NCI-H1694 treated with DMSO at 0.1 percent for 48 hours (cell line): Measurements from ENCODE around the gene NSUN5.
"Not testable (repeated sequence)": the region's sequence is repeated elsewhere in the genome, so short reads cannot be mapped to it uniquely, and the experiment has no call there.

Experiments used
- DNase-seq: peaks from one replicate; lab custom pipeline; 2025; lab: John Stamatoyannopoulos, UW

Gene NSUN5

GRCh38 chr7:73308665-73309214, at the start of gene NSUN5:
Gene NSUN5 (minus strand): TSS chr7:73308826. CDS start chr7:73308790, 36 bp downstream.
- peak; percentile 78 for DNase-seq

GRCh38 chr7:73356159-73356558, 47.5 kb upstream of the NSUN5 start:
- DNase-seq: no peak

- DNase-seq: no peak
Observed at GRCh38 chr7:73354821-73355220, 46.2 kb upstream of the NSUN5 start.

GRCh38 chr7:73354196-73354595, 45.6 kb upstream of the NSUN5 start:
- DNase-seq: no peak

GRCh38 chr7:73353243-73353642, 44.6 kb upstream of the NSUN5 start:
- DNase-seq: no peak

- no peak for DNase-seq
Observed at GRCh38 chr7:73352784-73353183, 44.2 kb upstream of the NSUN5 start.

- no peak for DNase-seq
Observed at GRCh38 chr7:73351447-73352167, 43.0 kb upstream of the NSUN5 start.

- no peak for DNase-seq
Observed at GRCh38 chr7:73350306-73351068, 41.9 kb upstream of the NSUN5 start.

- DNase-seq: no peak
Observed at GRCh38 chr7:73349763-73350162, 41.1 kb upstream of the NSUN5 start.

GRCh38 chr7:73345951-73346350, 37.3 kb upstream of the NSUN5 start:
- DNase-seq: no peak

- DNase-seq: no peak
Observed at GRCh38 chr7:73345538-73345937, 36.9 kb upstream of the NSUN5 start.

- DNase-seq: no peak
Observed at GRCh38 chr7:73343671-73344380, 35.2 kb upstream of the NSUN5 start.

GRCh38 chr7:73342645-73343044, 34.0 kb upstream of the NSUN5 start:
- DNase-seq: peak; percentile 39

GRCh38 chr7:73341877-73342276, 33.3 kb upstream of the NSUN5 start:
- no peak for DNase-seq

GRCh38 chr7:73340514-73340913, 31.9 kb upstream of the NSUN5 start:
- no peak for DNase-seq

GRCh38 chr7:73338321-73338720, 29.7 kb upstream of the NSUN5 start:
- DNase-seq: no peak

- no peak for DNase-seq
Observed at GRCh38 chr7:73332447-73332846, 23.8 kb upstream of the NSUN5 start.

- DNase-seq: no peak
Observed at GRCh38 chr7:73330772-73331171, 22.1 kb upstream of the NSUN5 start.

GRCh38 chr7:73329861-73330581, 21.4 kb upstream of the NSUN5 start:
- DNase-seq: no peak

GRCh38 chr7:73328696-73329095, 20.1 kb upstream of the NSUN5 start:
- no peak for DNase-seq

- DNase-seq: not testable (repeated sequence)
Observed at GRCh38 chr7:73327922-73328321, 19.3 kb upstream of the NSUN5 start, which contains the start of the genes FKBP6 and TRIM50. Gene FKBP6 (plus strand): TSS chr7:73328161. CDS start chr7:73328429, 268 bp downstream. Gene TRIM50 (minus strand): TSS chr7:73328082. CDS start chr7:73324787, 3,295 bp downstream.

GRCh38 chr7:73327449-73327848, 18.8 kb upstream of the NSUN5 start:
- DNase-seq: not testable (repeated sequence)
